Smooth muscle cell of the coronary artery (primary cell): ENCODE data around the gene SLC35E1. TPM values are rescaled to one million over a fixed set of nuclear protein-coding genes. Genes with fewer than 3 reads are reported as not detected.

Source experiments
- total RNA-seq: library from RNA; depleted of rRNA; stranded (reverse); fragments of >200 nt; gene quantifications from 2 replicates; pipeline ENCODE4 v1.2.3, GENCODE V29; 2014; ENCODE audit warnings: low replicate concordance

SLC35E1 gene
- 15.9 and 22.4 TPM in 2 replicates for total RNA-seq

GRCh38 chr19:16572332-16573211 is at the start of gene SLC35E1:
SLC35E1 (minus strand) TSS chr19:16572415; CDS start chr19:16572364, 51 bp downstream.

GRCh38 chr19:16542045-16542909 is 29.9 kb downstream of the SLC35E1 start, which contains the start of gene CHERP:
CHERP (minus strand) TSS chr19:16542437; CDS start chr19:16542378, 59 bp downstream.

Other genes starting within 250 kb of the SLC35E1 start
- gene KLF2, start 247.6 kb downstream of the SLC35E1 start, total RNA-seq: 0.59 and 6.1 TPM in 2 replicates
- 5.9 and 11.0 TPM in 2 replicates for gene EPS15L1, start 100.4 kb downstream of the SLC35E1 start, total RNA-seq
- 0.08 TPM in 1 of 2 replicates, not detected in the other for gene CALR3, start 76.2 kb downstream of the SLC35E1 start, total RNA-seq
- gene C19orf44, start 76.0 kb downstream of the SLC35E1 start, total RNA-seq: 2.0 and 2.6 TPM in 2 replicates
- gene CHERP, start 30.0 kb downstream of the SLC35E1 start, total RNA-seq: 3.6 and 4.2 TPM in 2 replicates
- 2.8 and 3.9 TPM in 2 replicates for gene MED26, start 55.8 kb upstream of the SLC35E1 start, total RNA-seq
- gene SMIM7, start 87.7 kb upstream of the SLC35E1 start, total RNA-seq: 51.9 and 68.4 TPM in 2 replicates
- 3.7 TPM in 2 replicates for gene TMEM38A, start 88.7 kb upstream of the SLC35E1 start, total RNA-seq
- under 0.01 TPM in 1 of 2 replicates, not detected in the other for gene NWD1, start 147.4 kb upstream of the SLC35E1 start, total RNA-seq